Calu3 (cell line): ENCODE measurements around the gene MRPL49. TPM values are rescaled to one million over a fixed set of nuclear protein-coding genes. Genes with fewer than 3 reads are reported as not detected.
A peak's percentile ranks its signal among the peaks of the same experiment; 100 is the strongest.

Source experiments
- BruUV-seq: library from RNA; stranded (reverse); fragments of 400-500 nt; replicated peaks from 2 replicates; lab custom pipeline; 2021; lab: Mats Ljungman, UMichigan
- CTCF ChIA-PET: fragments of 300-600 bp; sonication (Branson Sonifier 250); formaldehyde crosslinking; loops from one replicate; lab custom pipeline; 2022; ENCODE audit warnings: antibody characterized with exemption; lab: Charles Lee
- DNase-seq: peaks from one replicate; pipeline ENCODE4 v3.0.0; 2022
- H3K27ac Mint-ChIP-seq: one replicate; pipeline ENCODE4 v1.8.0; 2022; ENCODE audit warnings: mixed read lengths; ENCODE audit not compliant: unreplicated experiment
- H3K27me3 Mint-ChIP-seq: one replicate; pipeline ENCODE4 v1.8.0; 2022; ENCODE audit warnings: mixed read lengths; ENCODE audit not compliant: unreplicated experiment
- H3K36me3 Mint-ChIP-seq: one replicate; pipeline ENCODE4 v1.8.0; 2022; ENCODE audit warnings: mild to moderate bottlenecking, moderate library complexity, mixed read lengths; ENCODE audit not compliant: insufficient read depth, unreplicated experiment
- H3K4me1 Mint-ChIP-seq: one replicate; pipeline ENCODE4 v1.8.0; 2022; ENCODE audit warnings: mild to moderate bottlenecking, low read depth, mixed read lengths; ENCODE audit not compliant: unreplicated experiment
- H3K4me3 Mint-ChIP-seq: one replicate; pipeline ENCODE4 v1.8.0; 2022; ENCODE audit warnings: mild to moderate bottlenecking, low read depth, moderate library complexity, mixed read lengths; ENCODE audit not compliant: unreplicated experiment
- H3K9me3 Mint-ChIP-seq: one replicate; pipeline ENCODE4 v1.8.0; 2022; ENCODE audit warnings: low read depth, mixed read lengths; ENCODE audit not compliant: unreplicated experiment
- CTCF ChIP-seq: fragments of 200-600 bp; IDR thresholded peaks from one replicate; pipeline ENCODE4 v1.8.0; 2022; ENCODE audit warnings: antibody characterized with exemption; ENCODE audit not compliant: unreplicated experiment
- intact Hi-C: fragments of 100-400 bp; cut with micrococcal nuclease; formaldehyde crosslinking; loops from one replicate; pipeline ENCODE4 v1.10.0; 2022; ENCODE audit not compliant: unreplicated experiment
- total RNA-seq: library from RNA; stranded (reverse); gene quantifications from 2 replicates; pipeline ENCODE4 v1.2.3, GENCODE V29; 2022

The MRPL49 gene
- total RNA-seq, 1 experiment from 2014 or later, result 84.1 TPM

- H3K9me3 Mint-ChIP-seq, result no peaks in the 10 kb centered on the region
- no peak for DNase-seq
- no TSS peak for BruUV-seq
- H3K27ac Mint-ChIP-seq, result peak overlapping the region; percentile 97
- peaks cover 57% of the 10 kb centered on the region for H3K36me3 Mint-ChIP-seq
- intact Hi-C loops, result no loop called here
- H3K4me3 Mint-ChIP-seq, result peak overlapping the region; percentile 100
- peaks cover 32% of the 10 kb centered on the region for H3K4me1 Mint-ChIP-seq
- CTCF ChIA-PET, result no interaction called here
- TF ChIP-seq CTCF, result no peak
- no peaks in the 10 kb centered on the region for H3K27me3 Mint-ChIP-seq
Observed at GRCh38 chr11:65085446-65085845, 36.7 kb upstream of the MRPL49 start.

- BruUV-seq, result no TSS peak
- peaks cover 23% of the 10 kb centered on the region for H3K4me1 Mint-ChIP-seq
Observed at GRCh38 chr11:65086809-65087208, 35.3 kb upstream of the MRPL49 start.

GRCh38 chr11:65087216-65087615 lies 34.9 kb upstream of the MRPL49 start:
- no peak overlapping the region for H3K4me3 Mint-ChIP-seq
- peaks cover 50% of the 10 kb centered on the region for H3K36me3 Mint-ChIP-seq
- DNase-seq, result no peak
- no peak for TF ChIP-seq CTCF
- H3K4me1 Mint-ChIP-seq, result peaks cover 19% of the 10 kb centered on the region
- intact Hi-C loops, result no loop called here
- no TSS peak for BruUV-seq
- no peaks in the 10 kb centered on the region for H3K27me3 Mint-ChIP-seq
- CTCF ChIA-PET, result interaction anchor here (0.7 kb wide), 1 partner anchor 14 kb away, joined by 5 read pairs; no protein-coding TSS in a partner anchor
- H3K27ac Mint-ChIP-seq, result no peak overlapping the region
- H3K9me3 Mint-ChIP-seq, result no peaks in the 10 kb centered on the region

More at GRCh38 chr11:65086809-65087208, 35.3 kb upstream of the MRPL49 start:
- DNase-seq, result no peak
- intact Hi-C loops, result no loop called here
- no peak for TF ChIP-seq CTCF
- Mint-ChIP-seq H3K4me3 (no peak overlapping the region), H3K9me3 (no peaks in the 10 kb centered on the region), H3K27ac (no peak overlapping the region), H3K27me3 (no peaks in the 10 kb centered on the region), H3K36me3 (peaks cover 50% of the 10 kb centered on the region)
- CTCF ChIA-PET, result interaction anchor here (0.7 kb wide), 1 partner anchor 15 kb away, joined by 5 read pairs; no protein-coding TSS in a partner anchor

DNA sequence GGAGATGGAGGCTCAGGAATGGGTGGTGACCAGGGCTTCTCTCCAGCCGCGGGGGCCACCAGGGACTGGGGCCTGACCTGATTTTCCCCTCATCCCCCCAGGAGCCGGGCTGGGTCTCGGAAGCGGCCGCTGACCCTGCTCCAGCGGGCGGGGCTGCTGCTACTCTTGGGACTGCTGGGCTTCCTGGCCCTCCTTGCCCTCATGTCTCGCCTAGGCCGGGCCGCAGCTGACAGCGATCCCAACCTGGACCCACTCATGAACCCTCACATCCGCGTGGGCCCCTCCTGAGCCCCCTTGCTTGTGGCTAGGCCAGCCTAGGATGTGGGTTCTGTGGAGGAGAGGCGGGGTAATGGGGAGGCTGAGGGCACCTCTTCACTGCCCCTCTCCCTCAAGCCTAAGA lies 34.3 kb upstream of the MRPL49 start:
- H3K27ac Mint-ChIP-seq, result no peak overlapping the region
- CTCF ChIA-PET, result interaction anchor here (0.7 kb wide), 1 partner anchor 206 kb away, joined by 3 read pairs; no protein-coding TSS in a partner anchor
- intact Hi-C loops, result no loop called here

More for the DNA sequence above, 34.3 kb upstream of the MRPL49 start:
- DNase-seq, result no peak
- TF ChIP-seq CTCF, result no peak
- no peaks in the 10 kb centered on the region for H3K9me3 Mint-ChIP-seq
- BruUV-seq, result no TSS peak
- H3K27me3 Mint-ChIP-seq, result no peaks in the 10 kb centered on the region
- peaks cover 45% of the 10 kb centered on the region for H3K36me3 Mint-ChIP-seq
- no peak overlapping the region for H3K4me3 Mint-ChIP-seq
- H3K4me1 Mint-ChIP-seq, result peaks cover 13% of the 10 kb centered on the region
